ENCODE measurements around the gene GAL3ST3. TPM values are rescaled to one million over a fixed set of nuclear protein-coding genes. Genes with fewer than 3 reads are reported as not detected.

Gene GAL3ST3
- total and polyA plus RNA-seq, 7 donors: 0.03 to 0.36 TPM; not detected in 5

DNA sequence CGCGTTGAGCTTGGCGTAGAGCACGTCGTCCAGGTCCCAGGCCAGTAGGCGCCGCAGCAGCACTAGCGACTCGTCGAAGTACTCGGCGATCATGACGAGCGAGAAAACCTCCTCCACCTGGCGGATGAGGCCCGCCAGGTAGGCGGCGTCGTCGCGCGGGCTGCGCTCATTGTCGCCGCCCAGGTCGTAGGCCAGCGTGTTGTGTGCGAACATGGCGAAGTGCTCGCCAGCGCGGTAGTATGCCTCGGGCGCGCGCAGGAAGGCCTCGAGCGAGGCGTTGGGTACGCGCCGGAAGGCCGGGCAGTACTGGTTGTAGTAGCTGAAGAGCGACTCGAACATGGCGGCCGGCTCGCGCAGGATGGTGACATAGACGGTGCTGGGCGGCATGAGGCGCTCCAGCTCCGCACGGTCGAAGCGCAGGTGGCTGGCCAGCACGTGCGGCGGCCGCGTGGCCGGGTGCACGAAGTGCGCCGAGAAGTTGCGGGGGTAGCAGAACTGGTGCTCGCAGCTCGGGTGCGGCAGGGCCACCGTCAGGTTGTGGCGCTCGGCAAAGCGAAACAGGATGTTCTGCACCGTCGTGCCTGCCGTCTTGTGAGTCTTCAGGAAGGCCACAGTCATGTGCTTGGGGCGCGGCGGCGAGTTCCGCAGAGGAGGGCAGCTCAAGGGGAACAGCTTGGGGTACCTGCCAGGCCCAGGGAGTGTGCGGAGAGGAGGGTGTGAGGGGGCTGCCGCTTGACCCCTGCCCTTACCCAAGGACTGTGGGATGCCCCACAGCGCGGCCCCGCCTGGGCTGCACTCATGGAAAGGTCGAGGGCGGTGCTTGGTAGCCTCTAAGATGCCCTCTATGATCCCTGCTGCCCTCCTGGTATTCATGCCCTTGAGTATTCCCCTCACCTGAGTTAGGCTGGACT, 5.7 kb downstream of the GAL3ST3 start:
- no peak overlapping the region for H3K27ac ChIP-seq
- DNase-seq (no peak), ATAC-seq (no peak)
- no peaks in the 10 kb centered on the region for H3K9me3 ChIP-seq
- TF ChIP-seq, protein P1, sequence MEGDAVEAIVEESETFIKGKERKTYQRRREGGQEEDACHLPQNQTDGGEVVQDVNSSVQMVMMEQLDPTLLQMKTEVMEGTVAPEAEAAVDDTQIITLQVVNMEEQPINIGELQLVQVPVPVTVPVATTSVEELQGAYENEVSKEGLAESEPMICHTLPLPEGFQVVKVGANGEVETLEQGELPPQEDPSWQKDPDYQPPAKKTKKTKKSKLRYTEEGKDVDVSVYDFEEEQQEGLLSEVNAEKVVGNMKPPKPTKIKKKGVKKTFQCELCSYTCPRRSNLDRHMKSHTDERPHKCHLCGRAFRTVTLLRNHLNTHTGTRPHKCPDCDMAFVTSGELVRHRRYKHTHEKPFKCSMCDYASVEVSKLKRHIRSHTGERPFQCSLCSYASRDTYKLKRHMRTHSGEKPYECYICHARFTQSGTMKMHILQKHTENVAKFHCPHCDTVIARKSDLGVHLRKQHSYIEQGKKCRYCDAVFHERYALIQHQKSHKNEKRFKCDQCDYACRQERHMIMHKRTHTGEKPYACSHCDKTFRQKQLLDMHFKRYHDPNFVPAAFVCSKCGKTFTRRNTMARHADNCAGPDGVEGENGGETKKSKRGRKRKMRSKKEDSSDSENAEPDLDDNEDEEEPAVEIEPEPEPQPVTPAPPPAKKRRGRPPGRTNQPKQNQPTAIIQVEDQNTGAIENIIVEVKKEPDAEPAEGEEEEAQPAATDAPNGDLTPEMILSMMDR (IDR thresholded peaks at IDR 0.05): no peak
- no peaks in the 10 kb centered on the region for H3K27me3 ChIP-seq (ENCODE audit: insufficient read depth in 3 of 3, low read length in 2 of 3)
- no peak overlapping the region for H3K4me3 ChIP-seq
- intact Hi-C loops (cut with DNase I): no loop called here
- no peaks in the 10 kb centered on the region for H3K36me3 ChIP-seq (ENCODE audit: insufficient read depth in 1 of 2, low read depth in 1 of 2)
- 97% methylated on average over 87 to 88 of the region's 88 CpGs for WGBS, 3 donors
- peaks cover 6% of the 10 kb centered on the region for H3K4me1 ChIP-seq

DNA sequence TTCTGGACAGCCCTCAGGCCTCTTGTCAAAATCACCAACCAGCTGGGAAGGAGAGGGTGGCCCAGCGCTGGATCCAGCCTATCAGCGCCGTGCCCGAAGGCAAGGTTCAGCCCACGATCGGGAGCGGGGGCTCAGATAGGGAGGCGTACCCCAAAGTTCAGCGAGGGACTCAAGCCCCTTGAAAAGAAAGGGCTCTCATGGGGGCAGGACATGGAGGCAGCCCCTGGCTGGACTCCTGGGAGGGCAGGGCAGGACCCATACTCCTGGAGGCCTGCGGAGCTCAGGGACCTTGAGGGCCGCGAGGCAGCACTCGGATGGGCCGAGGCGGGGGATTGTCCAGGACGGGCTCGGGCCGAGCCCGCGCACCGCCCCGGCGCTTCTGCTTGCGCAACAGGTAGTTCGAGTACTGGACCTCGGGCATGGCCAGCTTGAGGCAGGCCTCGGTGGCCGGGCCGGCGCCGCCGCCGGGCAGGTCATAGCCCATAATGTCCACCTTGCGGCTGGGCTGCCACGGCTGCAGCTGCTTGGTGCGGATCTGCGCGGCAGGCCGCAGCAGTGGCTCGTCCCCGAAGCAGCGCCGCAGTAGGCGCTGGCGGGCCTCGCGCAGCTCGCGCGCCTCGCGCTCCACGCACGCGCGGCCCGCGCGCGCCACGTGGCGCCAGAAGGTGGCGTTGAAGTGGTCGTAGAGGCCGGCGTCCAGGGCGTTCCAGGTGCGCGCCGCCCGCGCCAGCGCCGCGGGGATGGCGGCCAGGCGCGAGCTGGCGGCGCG, 6.5 kb downstream of the GAL3ST3 start:
- no peak overlapping the region for H3K27ac ChIP-seq
- H3K4me1 ChIP-seq: peaks cover 6% of the 10 kb centered on the region
- H3K9me3 ChIP-seq: no peaks in the 10 kb centered on the region
- H3K36me3 ChIP-seq (ENCODE audit: insufficient read depth in 1 of 2, low read depth in 1 of 2): no peaks in the 10 kb centered on the region
- intact Hi-C loops (cut with DNase I): no loop called here
- no peaks in the 10 kb centered on the region for H3K27me3 ChIP-seq (ENCODE audit: insufficient read depth in 3 of 3, low read length in 2 of 3)
- no peak overlapping the region for H3K4me3 ChIP-seq
- DNase-seq (no peak), ATAC-seq (no peak)
- TF ChIP-seq, protein P1 (IDR thresholded peaks at IDR 0.05): no peak
- 96 to 97% (median 96%) methylated on average over 78 to 81 of the region's 81 CpGs for WGBS, 3 donors

DNA sequence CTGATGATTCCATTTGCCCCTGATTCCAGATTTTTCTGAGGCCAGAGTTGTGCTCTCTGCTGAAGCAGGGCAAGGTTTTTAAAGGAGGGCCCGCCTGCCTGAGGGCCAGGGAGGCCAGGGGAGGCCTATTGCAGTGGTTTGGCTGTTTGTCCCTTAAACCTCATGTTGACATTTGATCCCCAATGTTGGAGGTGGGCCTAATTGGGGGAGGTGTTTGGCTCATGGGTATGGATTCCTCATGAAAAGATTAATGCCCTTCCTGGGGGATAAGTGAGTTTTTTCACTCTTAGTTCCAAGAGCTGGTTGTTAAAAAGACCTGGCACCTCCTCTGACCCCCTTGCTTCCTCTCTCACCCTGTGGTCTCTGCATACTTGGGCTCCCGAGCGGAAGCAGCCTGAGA, 9.2 kb downstream of the GAL3ST3 start:
- peaks cover 0 to 1% (median 0%) of the 10 kb centered on the region in 3 donors for H3K27me3 ChIP-seq (ENCODE audit: insufficient read depth in 3 of 3, low read length in 2 of 3)
- TF ChIP-seq, protein P1 (IDR thresholded peaks at IDR 0.05): no peak
- 74 to 87% (median 77%) methylated on average over 3 of the region's 3 CpGs for WGBS, 3 donors
- DNase-seq: no peak
- no peak for ATAC-seq
- H3K36me3 ChIP-seq (ENCODE audit: insufficient read depth in 1 of 2, low read depth in 1 of 2): no peaks in the 10 kb centered on the region
- no peak overlapping the region for H3K4me3 ChIP-seq
- H3K4me1 ChIP-seq: no peaks in the 10 kb centered on the region
- no peaks in the 10 kb centered on the region for H3K9me3 ChIP-seq
- intact Hi-C loops (cut with DNase I): no loop called here
- no peak overlapping the region for H3K27ac ChIP-seq

DNA sequence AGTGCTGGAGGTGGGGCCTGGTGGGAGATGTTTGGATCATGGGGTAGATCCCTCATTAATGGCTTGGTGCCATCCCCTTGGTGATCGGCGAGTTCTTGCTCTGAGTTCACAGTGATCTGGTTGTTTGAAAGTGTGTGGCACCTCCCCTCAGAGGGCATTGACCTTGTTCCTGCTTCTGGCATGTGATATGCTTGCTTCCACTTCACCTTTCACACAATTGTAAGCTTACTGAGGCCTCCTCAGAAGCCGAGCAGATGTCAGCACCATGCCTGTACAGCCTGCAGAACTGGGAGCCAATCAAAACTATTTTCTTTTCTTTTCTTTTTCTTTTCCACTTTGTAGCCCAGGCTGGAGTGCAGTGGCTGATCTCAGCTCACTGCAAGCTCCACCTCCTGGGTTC, 11.6 kb downstream of the GAL3ST3 start:
- H3K9me3 ChIP-seq: no peaks in the 10 kb centered on the region
- TF ChIP-seq, protein P1 (IDR thresholded peaks at IDR 0.05): no peak
- intact Hi-C loops (cut with DNase I): no loop called here
- no peak for ATAC-seq
- no peaks in the 10 kb centered on the region for H3K4me1 ChIP-seq
- H3K27ac ChIP-seq: no peak overlapping the region
- peaks cover 0 to 1% (median 0%) of the 10 kb centered on the region in 3 donors for H3K27me3 ChIP-seq (ENCODE audit: insufficient read depth in 3 of 3, low read length in 2 of 3)
- H3K4me3 ChIP-seq: no peak overlapping the region
- 76 to 88% (median 85%) methylated on average over 3 of the region's 3 CpGs for WGBS, 3 donors
- H3K36me3 ChIP-seq (ENCODE audit: insufficient read depth in 1 of 2, low read depth in 1 of 2): no peaks in the 10 kb centered on the region
- DNase-seq: no peak
